Measurements from ENCODE around the gene KLHL6.

KLHL6 gene

GRCh38 chr3:183439515-183439914, 116.0 kb downstream of the KLHL6 start:
- in situ Hi-C loops (cut with MboI; ENCODE audit: low pct_unique_long_range_greater_than_20kb, low sequenced_read_pairs): no loop called here

GRCh38 chr3:183438735-183439134, 116.8 kb downstream of the KLHL6 start:
- no peak for DNase-seq
- in situ Hi-C loops (cut with MboI; ENCODE audit: low pct_unique_long_range_greater_than_20kb, low sequenced_read_pairs): no loop called here

More at GRCh38 chr3:183439515-183439914, 116.0 kb downstream of the KLHL6 start:
- no peak for DNase-seq

- in situ Hi-C loops (cut with MboI; ENCODE audit: low pct_unique_long_range_greater_than_20kb, low sequenced_read_pairs): no loop called here
- no peak for DNase-seq
Measured at GRCh38 chr3:183437666-183438564, 117.6 kb downstream of the KLHL6 start.

Data from KBM-7 (cell line).